ENCODE data around the gene ARHGAP24.
"Not testable (repeated sequence)": the region's sequence is repeated elsewhere in the genome, so short reads cannot be mapped to it uniquely, and the experiment has no call there.

ARHGAP24 gene

DNA sequence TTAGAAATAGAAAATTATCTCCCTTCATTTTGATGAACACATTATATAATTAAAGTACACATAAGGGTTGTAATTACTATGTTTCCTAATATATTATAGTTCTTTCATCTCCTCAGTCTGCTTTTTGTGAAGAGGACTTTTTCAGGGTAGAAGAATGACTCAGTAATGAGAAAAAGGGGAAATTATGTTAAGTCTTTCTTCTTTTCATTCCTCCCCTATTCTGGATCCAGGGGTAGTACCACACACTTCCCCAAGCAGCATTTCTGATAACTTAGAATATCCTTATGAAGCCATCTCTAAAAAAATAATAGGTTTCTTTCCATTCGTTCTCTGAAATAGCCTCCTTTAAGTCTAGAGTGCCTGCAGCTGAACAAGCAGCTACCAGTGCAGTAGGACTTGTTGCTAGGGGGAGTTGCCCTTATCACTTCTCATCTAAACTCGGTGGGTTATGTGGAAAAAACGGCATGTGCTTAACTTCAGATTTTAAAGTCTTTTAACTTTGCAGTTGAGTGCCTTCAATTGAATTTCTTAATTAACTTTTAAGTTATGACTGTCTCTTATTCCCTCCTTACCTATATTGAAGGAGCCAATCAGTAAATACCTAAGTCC lies 184.8 kb downstream of the ARHGAP24 start:
- no peak for DNase-seq

DNA sequence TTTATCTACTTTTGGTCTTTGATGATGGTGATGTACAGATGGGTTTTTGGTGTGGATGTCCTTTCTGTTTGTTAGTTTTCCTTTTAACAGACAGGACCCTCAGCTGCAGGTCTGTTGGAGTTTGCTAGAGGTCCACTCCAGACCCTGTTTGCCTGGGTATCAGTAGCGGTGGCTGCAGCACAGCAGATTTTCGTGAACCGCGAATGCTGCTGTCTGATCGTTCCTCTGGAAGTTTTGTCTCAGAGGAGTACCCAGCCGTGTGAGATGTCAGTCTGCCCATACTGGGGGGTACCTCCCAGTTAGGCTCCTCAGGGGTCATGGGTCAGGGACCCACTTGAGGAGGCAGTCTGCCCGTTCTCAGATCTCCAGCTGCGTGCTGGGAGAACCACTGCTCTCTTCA lies 191.7 kb downstream of the ARHGAP24 start:
- DNase-seq: not testable (repeated sequence)

DNA sequence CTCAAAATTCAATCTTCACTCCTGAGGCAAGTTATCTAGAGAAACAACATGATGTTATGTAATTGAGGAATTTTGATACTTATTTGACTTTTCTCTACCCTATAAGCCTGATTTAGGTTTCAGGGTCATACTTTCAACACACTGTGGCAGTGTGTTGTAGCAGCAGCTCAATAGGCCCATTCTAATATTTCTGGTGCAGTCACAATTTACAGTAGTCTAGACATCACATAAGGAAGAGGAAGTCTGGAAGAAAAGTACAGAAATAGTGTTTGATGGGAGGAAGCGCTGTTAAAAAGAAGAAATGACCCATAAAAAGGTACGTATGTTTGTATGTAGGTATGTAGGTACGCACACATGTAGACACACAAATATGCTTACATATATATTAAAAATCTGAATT lies 194.3 kb downstream of the ARHGAP24 start:
- no peak for DNase-seq

DNA sequence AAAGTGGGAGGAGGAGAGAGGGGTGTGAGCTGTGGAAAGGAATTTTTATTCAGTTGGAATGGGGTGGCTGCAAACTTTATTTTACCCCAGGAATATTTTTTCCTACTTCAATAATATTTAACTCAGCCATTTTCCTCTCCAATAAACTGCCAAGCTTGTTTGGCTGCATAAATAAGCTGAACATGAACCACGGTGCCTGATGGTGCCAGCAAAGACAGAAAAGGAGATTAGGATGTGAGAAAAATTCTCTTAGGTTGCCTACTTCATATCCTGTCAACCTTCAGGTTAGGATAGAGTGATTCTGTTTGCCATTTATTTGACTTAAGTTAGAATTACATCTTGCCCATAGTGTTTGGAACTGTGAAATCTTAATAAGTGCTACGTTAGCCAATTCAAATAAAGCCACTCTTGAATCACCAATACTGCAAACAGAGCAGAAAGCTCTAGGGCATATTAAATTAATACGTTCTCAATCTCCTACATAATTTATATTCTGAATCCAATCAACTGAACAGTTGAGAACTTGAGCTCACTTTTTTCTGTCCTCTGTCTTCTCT lies 195.1 kb downstream of the ARHGAP24 start:
- DNase-seq: no peak

DNA sequence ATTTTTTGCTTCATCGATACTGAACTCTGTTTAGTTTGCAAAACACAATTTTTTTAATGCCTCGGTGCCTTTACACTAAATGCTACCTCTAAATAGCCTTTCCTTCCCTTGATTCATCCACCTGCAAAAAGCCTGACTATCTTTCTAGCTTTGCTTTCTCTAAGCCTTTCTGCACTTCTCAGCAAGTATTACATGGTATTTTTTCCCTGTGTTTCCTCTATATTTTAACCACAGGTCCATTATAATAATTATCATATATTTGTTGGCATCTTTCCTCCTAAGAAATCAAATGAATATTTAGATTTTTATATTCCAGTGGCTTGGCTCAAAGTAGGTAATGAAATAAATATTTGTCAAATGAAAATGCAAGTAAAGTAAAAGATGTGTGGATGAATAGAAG lies 196.2 kb downstream of the ARHGAP24 start:
- no peak for DNase-seq

DNA sequence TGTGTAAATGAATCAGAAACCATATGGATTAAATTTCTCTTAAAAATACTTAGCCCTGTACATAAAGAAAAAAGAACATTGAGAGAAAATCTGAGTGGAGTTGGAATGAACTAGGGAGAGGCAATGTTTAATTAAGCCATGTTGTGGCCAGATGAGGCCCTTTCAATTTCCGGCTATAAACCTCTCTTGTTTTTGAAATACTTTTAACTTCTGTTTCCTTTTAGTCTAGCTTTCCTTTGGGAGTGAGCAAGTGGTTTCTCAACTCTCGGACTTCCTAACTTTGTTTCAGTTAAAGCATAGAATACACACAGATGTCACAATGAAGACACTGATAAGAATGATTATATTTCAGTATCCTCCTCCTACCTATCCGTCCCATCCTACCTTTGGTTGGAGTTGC lies 197.2 kb downstream of the ARHGAP24 start:
- no peak for DNase-seq

DNA sequence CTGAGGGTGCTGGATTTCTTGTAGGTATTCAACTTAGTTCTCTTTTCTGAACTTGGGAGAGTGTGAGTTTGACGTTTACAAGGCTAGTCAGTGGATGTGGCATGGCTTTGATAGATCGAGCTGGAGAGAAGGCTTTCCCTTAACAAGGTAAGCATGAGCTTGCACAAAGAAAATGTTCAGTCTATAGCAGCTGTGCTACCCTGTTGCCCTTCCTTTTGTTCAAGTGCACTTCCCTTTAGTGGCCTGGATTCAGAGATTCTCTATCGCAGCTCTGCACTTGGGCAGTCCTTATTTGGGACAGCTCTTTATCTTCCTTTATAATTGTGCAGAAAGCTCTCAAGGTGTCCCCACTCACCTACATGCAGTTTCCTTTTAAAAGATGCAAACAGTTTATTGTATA lies 198.0 kb downstream of the ARHGAP24 start:
- no peak for DNase-seq

DNA sequence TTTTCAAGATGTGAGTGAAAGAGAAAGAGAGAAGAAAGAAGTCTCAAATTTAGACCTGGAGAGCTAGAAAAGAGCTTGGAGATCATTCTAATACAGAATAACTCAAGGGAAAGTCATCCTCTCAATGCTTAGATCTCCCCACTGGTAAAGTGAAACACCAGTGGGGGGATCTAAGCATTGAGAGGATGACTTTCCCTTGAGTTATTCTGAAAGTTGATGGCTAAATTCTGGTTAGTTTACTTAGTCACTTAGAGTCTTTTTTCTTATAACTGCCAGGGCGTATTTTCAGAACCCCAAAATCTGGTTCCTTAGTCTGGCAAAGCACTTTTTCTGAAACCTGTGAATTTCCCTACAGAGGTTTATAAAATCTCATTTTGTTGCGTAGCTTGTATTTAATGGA lies 198.6 kb downstream of the ARHGAP24 start:
- no peak for DNase-seq

DNA sequence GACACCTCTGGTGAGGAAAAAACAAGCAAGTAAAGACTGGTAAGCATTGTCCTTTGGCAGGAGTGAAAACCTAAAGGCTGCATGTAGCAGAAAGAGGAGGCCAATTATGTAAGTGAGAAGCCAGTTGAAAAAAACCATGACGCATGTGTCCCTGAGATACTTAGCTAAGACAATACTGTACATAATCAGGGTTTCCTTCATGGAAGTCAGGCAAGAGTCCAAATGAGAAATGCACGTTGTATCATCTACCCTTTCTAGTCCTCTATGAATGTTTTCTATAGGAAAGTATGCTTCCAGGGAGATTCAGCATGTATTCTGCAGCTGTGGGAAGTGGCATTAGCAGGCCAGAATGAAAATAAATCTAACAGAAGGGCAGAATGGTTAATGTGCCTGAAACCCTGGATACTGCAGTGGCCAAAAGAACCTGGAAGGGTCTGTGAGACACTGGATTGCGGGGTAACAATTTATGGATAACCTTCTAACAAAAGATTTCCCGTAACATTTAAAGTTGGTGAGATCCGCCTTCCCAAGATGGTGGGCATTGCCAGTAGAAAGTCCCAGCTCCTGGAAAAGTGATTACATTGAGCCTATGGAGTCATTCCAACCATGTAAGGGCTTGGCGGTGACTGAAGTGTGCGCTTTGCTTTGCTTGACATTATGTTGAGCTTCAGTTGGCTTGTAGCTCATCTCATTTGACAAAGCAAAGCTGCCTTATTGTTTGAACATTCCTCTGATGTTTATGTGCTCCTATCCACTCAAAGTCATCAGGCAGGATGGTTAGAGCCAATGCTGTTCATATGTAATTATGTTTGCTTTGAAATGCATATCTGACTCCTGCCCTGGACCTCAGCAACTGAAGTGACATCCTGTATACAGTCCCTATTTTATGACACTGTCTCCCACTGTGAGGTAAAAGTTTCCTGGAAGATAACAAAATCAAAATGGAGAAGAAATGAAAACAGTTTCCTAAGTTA lies 200.4 kb downstream of the ARHGAP24 start:
- DNase-seq: no peak

DNA sequence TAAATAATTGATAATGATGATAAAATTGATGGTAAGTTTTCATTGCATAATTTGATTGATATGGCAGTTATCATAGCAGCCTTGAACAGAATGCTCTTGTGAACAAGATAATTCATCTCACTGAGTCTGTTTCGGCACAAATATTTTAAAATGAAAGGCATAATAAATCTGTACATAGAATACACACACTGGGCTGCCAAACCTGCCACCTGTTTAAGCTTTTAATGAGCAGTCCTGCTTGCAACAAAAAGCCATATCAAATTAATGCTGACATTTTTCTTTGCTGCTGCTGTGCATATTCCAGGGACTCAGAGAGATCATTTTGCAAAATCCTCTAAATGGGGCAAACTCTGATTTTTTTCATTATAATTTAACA lies 201.1 kb downstream of the ARHGAP24 start:
- DNase-seq: peak; percentile 57

DNA sequence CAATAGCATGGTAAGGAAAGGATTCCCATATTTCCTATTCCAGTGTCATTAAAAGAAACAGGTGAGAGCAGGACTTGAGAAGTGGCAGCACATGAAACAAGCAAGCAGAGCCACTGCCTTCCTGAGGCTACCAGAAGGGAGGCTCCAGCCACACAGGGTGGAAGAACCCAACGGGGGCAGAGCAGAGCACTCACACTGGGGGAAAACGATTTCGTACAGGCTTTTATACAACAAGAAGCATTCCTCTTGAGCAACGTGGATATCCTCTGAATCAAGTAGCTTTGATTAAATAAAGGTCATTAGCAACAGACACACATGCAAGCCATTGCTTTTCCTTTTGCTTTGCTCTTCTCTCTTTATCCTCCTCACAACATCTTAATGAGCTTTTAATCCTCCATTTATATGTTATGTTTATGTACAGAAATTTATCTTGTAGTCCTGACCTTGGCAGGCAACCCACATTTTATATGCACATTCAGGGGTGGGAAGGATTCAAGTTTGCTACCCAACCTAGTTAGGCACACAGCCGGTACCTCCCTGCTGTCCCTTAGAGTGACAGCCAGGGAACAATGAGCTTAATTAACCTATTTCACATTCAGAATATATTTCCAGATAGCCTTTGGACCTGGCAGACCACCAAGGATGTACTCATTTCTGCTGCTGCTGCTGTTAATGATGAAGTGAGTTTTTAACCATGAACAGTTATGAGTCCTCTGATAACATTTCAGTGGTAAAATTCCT lies 202.1 kb downstream of the ARHGAP24 start:
- no peak for DNase-seq

DNA sequence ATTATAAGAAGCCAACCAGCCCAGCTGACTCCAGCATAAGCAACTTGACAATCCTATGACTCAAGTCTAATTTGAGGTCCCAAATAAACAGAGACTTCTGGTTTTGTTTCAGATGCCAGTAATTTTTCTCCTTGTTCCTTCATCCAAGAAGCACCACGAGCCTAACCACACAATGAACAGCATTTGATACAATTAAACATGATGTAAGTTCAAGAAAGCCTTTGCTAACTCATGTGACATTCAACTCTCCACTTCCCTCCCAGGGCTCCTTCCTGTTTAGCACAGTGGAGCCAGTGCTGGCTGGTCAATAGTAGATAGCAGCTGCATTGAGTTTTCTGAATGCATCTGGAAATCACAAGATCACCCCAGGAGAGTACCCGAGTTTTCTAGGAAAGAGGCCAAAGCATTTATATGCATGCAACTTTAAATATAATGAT lies 206.3 kb downstream of the ARHGAP24 start:
- DNase-seq: no peak

DNA sequence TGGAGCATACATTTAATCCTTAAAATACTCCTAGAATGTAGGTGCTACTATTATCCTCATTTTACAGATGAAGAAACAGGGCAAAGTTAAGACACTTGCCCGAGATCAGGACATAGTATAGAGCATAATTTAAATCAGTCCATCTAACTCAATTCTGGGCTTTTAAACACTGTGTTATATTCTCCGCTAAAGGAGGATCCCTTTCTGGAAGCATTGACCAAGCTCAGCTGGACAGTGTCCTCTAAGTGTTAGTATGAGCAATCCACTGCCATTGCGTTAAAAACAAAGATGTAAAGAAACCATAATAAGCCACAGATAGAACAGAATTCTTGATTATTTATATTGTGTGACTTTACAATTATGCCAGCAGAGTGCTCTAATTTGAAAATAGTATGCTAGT lies 207.0 kb downstream of the ARHGAP24 start:
- no peak for DNase-seq

DNA sequence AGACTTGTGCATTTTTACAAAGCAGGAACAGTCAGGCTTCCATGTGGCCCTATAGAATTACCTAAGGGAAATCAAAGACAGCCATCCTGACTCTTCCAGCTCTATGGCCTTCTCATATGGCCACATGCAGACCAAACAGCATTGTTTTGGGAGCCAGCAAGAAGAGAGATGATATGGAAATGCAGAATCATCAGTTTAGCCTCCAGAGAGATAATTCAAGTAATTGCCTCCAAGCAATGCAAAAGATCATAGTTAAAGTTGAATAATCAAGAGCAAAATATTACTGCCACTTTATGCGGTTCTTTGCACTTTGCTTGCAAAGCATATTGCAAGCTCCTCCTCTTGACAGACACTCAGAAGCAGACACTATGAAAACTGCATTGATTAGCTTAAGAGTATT lies 207.4 kb downstream of the ARHGAP24 start:
- DNase-seq: no peak

DNA sequence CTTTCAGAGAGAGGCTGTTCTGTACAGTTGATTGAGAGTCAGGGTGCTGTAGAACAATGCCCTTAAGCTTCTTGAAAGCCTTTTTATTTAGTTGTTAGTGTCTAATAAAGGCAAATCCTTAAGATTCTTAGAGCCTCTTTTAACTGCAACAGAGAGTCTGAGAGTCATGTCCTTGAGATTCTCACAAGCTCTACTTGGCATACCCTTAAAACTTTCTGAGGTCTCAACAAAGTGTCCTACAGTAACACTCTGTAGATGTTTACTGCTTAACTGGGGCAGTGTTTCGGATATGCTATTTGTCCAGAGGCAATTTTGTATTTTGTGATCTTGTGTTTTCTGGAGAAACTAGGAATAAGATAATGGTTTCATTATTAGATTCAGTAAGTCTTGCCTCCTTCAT lies 209.7 kb downstream of the ARHGAP24 start:
- DNase-seq: no peak

DNA sequence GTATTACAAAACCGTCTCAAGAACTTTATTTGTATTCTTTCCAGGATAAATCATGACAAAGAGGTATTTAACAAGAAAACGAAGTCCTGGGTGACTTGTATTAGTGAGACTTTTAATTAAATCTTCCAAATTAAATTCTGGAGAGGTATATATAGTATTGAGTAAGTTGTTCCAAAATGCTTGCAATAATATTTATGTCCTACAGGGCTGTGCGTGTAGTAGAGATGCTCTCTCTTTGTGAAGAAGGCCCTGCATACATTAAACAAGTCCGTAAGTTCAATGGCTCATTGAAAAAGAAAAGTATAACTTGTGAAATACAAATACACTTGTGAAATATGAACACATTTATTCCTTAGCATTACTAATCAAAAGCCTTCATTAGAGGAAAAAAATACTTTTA lies 211.4 kb downstream of the ARHGAP24 start:
- DNase-seq: no peak

DNA sequence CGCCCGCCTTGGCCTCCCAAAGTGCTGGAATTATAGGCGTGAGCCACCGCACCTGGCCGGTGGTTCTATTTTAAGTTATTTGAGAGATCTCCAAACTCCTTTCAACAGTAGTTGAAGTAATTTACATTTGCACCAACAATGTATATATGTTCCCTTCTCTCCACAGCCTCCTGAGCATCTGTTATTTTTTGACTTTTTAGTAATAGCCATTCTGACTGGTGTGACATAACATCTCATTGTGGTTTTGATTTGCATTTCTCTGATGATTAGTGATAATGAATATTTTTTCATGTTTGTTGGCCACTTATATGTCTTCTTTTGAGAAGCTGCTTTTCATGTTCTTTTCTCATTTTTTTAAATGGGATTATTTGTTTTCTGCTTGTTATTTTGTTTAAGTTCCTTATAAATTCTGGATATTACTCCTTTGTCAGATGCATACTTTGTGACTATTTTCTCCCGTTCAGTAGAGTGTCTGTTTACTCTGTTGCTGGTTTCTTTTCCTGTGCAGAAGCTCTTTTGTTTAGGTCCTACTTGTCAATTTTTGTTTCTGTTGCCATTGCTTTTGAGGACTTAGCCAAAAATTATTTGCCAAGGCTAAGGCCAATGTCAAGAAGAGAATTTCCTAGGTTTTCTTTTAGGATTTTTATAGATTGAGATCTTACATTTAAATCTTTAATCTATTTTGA lies 213.2 kb downstream of the ARHGAP24 start:
- DNase-seq: no peak

DNA sequence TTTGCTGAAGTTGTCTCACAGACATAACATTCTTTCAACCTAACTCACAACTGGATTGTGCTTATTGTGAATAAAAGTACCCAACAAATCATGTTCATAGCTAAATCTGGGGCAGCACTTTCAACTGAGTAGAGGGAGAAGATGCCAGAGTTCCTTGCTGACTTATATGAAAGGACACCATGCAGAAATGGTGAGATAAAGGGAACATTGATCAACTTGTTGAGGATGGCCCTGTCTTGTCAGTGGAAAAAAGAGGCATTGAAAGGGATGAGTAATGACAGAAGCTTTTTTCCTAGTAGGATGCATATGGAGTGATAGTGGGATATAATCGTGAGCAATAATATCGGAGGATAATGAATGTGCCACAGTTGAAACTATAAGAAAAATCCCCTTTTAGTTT lies 221.7 kb downstream of the ARHGAP24 start:
- no peak for DNase-seq

DNA sequence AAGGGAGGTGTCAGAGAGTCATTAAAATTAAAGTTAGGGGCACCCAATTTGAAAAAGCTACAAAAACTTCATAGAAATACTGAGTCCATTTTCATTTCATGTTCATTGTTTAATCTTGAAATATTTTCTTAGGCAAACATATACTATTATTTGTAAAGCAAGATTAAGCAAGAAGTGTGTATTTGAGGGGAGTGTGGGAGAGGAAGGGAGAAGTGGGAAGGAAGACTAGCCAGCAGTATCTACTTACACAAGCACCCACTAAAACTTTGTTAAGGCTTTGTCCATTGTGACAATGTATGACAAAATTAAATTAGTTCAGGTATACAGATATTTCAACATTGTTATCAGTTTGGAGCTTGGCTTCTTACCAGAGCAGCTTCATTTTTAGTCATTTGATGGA lies 222.9 kb downstream of the ARHGAP24 start:
- DNase-seq: no peak

DNA sequence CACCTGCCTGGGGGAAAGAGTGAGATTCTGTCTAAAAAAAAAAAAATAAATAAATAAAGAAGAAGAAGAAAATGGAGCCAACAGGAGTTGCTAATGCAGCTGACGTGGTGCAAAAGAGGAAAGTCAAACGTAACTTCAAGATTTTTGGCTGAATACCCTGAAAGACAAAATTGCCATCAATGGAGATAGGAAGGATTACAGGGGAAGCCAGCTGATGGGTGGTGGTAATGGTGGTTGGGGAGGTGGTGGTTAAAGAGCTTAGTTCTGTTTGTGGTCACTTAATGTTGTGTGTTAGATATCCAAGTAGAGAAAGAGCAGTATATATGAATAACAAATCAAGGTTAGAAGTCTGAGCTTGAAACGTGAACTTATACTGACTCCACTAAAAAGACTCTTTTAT lies 225.4 kb downstream of the ARHGAP24 start:
- DNase-seq: no peak

DNA sequence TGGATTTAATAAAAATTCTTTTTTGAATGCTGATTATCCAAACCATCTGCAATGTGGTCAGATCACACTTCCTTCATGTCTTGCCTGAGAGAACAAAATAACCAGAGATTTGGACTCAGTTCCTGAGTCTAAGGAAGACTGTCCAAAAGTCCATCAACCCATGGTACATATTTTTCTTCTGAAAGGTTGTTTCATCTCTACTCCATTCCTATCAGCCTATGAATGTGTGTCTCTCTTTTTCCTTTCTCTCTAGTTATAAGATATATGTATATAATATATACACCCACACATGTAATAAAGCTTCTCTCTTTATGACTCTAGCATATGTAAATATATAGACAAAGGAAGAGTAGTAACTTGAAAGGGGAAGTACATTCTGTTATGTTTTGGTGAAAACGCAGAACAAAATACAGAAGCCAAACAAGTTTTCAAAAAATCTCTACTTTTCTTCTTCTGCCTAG lies 226.9 kb downstream of the ARHGAP24 start:
- no peak for DNase-seq

DNA sequence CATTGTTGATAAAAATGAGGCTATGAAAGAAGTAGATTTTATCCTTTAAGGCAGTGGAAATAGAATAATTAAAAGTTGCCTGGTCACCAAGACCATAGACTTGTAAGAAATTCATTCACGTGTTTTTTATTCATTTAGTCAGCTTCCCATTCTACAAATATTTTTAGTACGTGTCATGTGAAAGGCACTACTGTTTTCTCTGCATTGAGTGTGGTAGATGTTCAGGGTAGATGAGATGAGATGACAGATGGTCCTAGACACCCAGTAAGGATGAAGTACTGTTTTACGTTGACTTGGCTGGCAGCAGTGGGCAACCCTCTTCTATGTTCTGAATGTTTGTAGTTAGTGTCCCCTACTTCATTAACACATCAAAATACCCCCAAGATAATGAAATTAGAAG lies 228.1 kb downstream of the ARHGAP24 start:
- no peak for DNase-seq

DNA sequence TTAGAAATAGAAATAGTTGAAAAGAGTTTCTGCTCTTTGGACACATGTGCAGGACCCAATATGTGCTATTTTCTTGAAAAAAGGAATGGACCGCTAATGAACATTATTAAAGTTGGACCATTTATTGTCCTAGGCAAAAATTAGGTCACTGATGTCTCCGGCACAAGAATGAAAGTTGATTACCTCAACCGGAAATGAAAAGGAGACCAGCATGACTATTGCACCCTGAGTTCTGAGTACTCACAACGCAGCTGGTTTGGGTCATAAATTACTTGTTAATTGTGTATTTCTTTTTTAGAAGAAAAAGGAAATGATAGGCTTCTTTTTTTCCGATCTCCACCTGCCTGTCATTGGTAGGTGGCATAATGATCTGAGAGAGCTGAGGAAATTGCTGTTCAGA lies 232.7 kb downstream of the ARHGAP24 start:
- no peak for DNase-seq

Measured in NCI-H1694 (cell line).